ES-I3 (cell line): Measurements from ENCODE around the gene RAB7A.
"Not testable (repeated sequence)": the region's sequence is repeated elsewhere in the genome, so short reads cannot be mapped to it uniquely, and the experiment has no call there.

ENCODE experiments used
- H3K36me3 ChIP-seq: 2 replicates; pipeline ENCODE4 v1.6.1; 2013; ENCODE audit warnings: mild to moderate bottlenecking, low read length, control low read depth, moderate library complexity; ENCODE audit not compliant: insufficient read depth
- H3K4me1 ChIP-seq: 2 replicates; pipeline ENCODE4 v1.6.1; 2013; ENCODE audit warnings: mild to moderate bottlenecking, control low read depth, low read length; ENCODE audit not compliant: insufficient read depth
- H3K9ac ChIP-seq: 2 replicates; pipeline ENCODE4 v1.6.1; 2013; ENCODE audit warnings: low read depth, mild to moderate bottlenecking, low read length, moderate library complexity
- H3K9me3 ChIP-seq: 2 replicates; pipeline ENCODE4 v1.6.1; 2013; ENCODE audit warnings: mild to moderate bottlenecking, low read length, moderate library complexity; ENCODE audit not compliant: control insufficient read depth, insufficient read depth

RAB7A gene

DNA sequence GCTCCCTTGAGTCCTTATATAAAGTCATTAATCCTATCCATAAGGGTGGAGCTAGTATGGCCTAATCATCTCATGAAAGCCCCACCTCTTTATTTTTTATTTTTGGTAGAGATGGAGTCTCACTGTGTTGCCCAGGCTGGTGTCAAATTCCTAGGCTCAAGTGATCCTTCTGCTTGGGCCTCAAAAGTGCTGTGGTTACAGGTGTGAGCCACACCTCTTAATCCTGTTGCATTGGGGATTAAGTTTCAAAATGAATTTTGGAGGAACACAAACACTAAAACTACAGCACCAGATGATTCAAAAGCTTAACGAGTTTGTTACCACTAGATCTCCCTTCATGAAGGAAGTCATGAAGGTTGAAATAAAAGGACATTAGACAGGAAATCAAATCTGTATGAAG, 27.7 kb downstream of the RAB7A start:
- H3K4me1 ChIP-seq: no peaks in the 10 kb centered on the region
- H3K36me3 ChIP-seq: no peaks in the 10 kb centered on the region; the same call in 1 of the 2 replicates
- no peak overlapping the region for H3K9ac ChIP-seq
- H3K9me3 ChIP-seq: no peaks in the 10 kb centered on the region; the same call in 1 of the 2 replicates

GRCh38 chr3:128760042-128760441, 34.1 kb downstream of the RAB7A start:
- Histone ChIP-seq H3K9ac (no peak overlapping the region), H3K36me3 (peaks cover 4% of the 10 kb centered on the region; the same call in 1 of the 2 replicates), H3K4me1 (no peaks in the 10 kb centered on the region), H3K9me3 (no peaks in the 10 kb centered on the region)

GRCh38 chr3:128760881-128761280, 34.9 kb downstream of the RAB7A start:
- H3K36me3 ChIP-seq: peaks cover 4% of the 10 kb centered on the region; the same call in 1 of the 2 replicates
- H3K4me1 ChIP-seq: no peaks in the 10 kb centered on the region
- H3K9ac ChIP-seq: no peak overlapping the region
- H3K9me3 ChIP-seq: no peaks in the 10 kb centered on the region

- Histone ChIP-seq H3K9me3 (no peaks in the 10 kb centered on the region), H3K4me1 (no peaks in the 10 kb centered on the region), H3K9ac (no peak overlapping the region), H3K36me3 (peaks cover 4% of the 10 kb centered on the region; the same call in 1 of the 2 replicates)
Measured at GRCh38 chr3:128761392-128761791, 35.4 kb downstream of the RAB7A start.

GRCh38 chr3:128763967-128764366, 38.0 kb downstream of the RAB7A start:
- Histone ChIP-seq H3K36me3 (peaks cover 4% of the 10 kb centered on the region; the same call in 1 of the 2 replicates), H3K9me3 (no peaks in the 10 kb centered on the region), H3K4me1 (peaks cover 13% of the 10 kb centered on the region; the same call in 1 of the 2 replicates), H3K9ac (no peak overlapping the region)

GRCh38 chr3:128764863-128765262, 38.9 kb downstream of the RAB7A start:
- H3K9me3 ChIP-seq: no peaks in the 10 kb centered on the region
- H3K4me1 ChIP-seq: peaks cover 13% of the 10 kb centered on the region; the same call in 1 of the 2 replicates
- peaks cover 4% of the 10 kb centered on the region; the same call in 1 of the 2 replicates for H3K36me3 ChIP-seq
- no peak overlapping the region for H3K9ac ChIP-seq

DNA sequence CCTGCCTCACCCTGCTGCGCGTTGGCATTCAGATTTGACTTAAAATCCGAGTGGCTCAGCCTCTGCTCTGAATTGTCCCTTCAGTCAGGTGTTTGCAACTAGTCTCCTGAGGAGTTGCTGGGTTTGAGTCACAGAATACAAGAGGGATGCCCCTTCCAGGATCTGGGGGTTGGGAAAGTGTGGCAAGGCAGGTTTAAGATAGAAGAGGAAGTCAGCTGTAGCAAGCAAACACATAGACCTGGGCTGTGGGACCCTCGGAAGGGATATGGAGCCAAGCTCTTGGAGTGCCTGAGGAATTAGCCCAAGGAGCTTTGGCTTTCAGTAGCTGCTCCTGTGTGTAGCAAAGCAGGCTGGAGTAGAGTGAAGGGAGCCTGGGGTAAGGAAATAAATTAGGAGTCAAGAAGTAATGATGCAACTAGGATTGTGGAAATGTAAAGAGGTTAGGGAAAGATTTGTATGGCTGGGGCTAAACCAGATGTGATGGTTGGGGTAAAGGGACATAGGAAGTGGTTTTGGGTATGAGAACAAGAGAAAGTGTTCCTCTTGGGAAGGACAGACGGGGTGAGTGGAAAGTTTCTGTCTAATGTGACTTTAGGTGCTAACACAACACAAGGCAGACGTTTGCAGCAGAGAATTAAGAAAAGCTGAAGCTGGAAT, 41.2 kb downstream of the RAB7A start:
- Histone ChIP-seq H3K9ac (no peak overlapping the region), H3K9me3 (0 out of 2 replicates have a peak, but pooled peaks cover 3% of the 10 kb centered on the region), H3K36me3 (peaks cover 6% of the 10 kb centered on the region; the same call in 1 of the 2 replicates), H3K4me1 (peaks cover 13% of the 10 kb centered on the region; the same call in 1 of the 2 replicates)

GRCh38 chr3:128768471-128768870, 42.5 kb downstream of the RAB7A start:
- Histone ChIP-seq H3K4me1 (peaks cover 13% of the 10 kb centered on the region; the same call in 1 of the 2 replicates), H3K9me3 (0 out of 2 replicates have a peak, but pooled peaks cover 3% of the 10 kb centered on the region), H3K36me3 (0 out of 2 replicates have a peak, but pooled peaks cover 4% of the 10 kb centered on the region), H3K9ac (no peak overlapping the region)

DNA sequence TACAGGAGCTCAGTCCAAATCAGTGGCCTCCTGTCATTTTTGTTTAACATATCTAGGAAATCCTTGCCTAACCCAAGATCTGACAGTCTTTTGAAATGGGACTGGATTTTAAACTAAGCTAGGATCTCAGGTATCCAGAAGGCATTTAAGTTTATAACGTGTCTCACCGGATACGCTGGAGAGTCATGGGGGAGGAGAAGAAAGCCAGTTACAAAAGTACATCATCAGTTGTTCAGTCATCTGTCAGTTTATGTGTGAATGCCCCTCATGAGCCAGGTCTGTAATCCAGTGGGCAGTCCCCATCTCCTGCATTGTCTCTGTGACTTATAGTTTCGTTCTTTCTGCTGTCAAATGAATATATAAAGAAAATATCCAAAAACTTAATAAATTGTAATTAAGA, 44.4 kb downstream of the RAB7A start:
- H3K9ac ChIP-seq: no peak overlapping the region
- 0 out of 2 replicates have a peak, but pooled peaks cover 4% of the 10 kb centered on the region for H3K36me3 ChIP-seq
- peaks cover 13% of the 10 kb centered on the region; the same call in 1 of the 2 replicates for H3K4me1 ChIP-seq
- 0 out of 2 replicates have a peak, but pooled peaks cover 3% of the 10 kb centered on the region for H3K9me3 ChIP-seq

GRCh38 chr3:128773189-128773588, 47.2 kb downstream of the RAB7A start:
- H3K9ac ChIP-seq, H3K4me1 ChIP-seq, H3K36me3 ChIP-seq, H3K9me3 ChIP-seq: not testable (repeated sequence)

DNA sequence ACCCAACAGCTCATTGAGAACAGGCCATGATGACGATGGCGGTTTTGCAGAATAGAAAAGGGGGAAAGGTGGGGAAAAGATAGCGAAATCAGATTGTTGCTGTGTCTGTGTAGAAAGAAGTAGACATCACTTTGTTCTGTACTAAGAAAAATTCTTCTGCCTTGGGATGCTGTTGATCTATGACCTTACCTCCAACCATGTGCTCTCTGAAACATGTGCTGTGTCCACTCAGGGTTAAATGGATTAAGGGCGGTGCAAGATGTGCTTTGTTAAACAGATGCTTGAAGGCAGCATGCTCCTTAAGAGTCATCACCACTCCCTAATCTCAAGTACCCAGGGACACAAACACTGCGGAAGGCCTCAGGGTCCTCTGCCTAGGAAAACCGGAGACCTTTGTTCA, 47.6 kb downstream of the RAB7A start:
- H3K9ac ChIP-seq, H3K4me1 ChIP-seq, H3K36me3 ChIP-seq, H3K9me3 ChIP-seq: not testable (repeated sequence)

- H3K4me1 ChIP-seq: peaks cover 10% of the 10 kb centered on the region; the same call in 1 of the 2 replicates
- H3K9ac ChIP-seq: no peak overlapping the region
- 0 out of 2 replicates have a peak, but pooled peaks cover 4% of the 10 kb centered on the region for H3K36me3 ChIP-seq
- 0 out of 2 replicates have a peak, but pooled peaks cover 2% of the 10 kb centered on the region for H3K9me3 ChIP-seq
Measured at GRCh38 chr3:128775241-128775640, 49.3 kb downstream of the RAB7A start.

DNA sequence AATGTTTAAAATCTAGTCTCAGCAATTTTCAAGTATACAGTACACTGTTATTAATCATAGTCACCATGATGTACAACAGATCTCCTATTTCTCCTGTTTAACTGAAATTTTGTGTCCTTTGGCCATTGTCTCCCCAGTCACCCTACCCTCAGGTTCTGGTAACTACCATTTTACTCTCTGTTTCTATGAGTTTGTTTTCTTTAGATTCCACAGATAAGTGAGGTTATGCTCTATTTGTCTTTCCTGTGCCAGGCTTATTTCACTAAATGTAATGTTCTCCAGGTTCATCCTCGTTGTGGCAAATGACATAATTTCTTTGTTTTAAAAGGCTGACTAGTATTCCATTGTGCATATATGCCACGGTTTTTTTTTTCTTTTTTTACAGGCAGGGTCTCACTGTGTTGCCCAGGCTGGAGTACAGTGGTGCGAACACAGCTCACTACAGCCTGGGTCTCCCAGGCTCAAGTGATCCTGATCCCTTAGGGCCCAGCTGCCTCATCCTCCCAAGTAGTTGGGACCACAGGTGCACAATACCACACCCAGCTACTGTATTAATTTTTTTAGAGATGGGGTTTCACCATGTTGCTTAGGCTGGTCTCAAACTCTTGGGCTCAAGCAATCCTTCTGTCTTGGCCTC, 50.0 kb downstream of the RAB7A start:
- Histone ChIP-seq H3K9me3 (no peaks in the 10 kb centered on the region), H3K36me3 (0 out of 2 replicates have a peak, but pooled peaks cover 4% of the 10 kb centered on the region), H3K4me1 (peaks cover 10% of the 10 kb centered on the region; the same call in 1 of the 2 replicates), H3K9ac (no peak overlapping the region)

DNA sequence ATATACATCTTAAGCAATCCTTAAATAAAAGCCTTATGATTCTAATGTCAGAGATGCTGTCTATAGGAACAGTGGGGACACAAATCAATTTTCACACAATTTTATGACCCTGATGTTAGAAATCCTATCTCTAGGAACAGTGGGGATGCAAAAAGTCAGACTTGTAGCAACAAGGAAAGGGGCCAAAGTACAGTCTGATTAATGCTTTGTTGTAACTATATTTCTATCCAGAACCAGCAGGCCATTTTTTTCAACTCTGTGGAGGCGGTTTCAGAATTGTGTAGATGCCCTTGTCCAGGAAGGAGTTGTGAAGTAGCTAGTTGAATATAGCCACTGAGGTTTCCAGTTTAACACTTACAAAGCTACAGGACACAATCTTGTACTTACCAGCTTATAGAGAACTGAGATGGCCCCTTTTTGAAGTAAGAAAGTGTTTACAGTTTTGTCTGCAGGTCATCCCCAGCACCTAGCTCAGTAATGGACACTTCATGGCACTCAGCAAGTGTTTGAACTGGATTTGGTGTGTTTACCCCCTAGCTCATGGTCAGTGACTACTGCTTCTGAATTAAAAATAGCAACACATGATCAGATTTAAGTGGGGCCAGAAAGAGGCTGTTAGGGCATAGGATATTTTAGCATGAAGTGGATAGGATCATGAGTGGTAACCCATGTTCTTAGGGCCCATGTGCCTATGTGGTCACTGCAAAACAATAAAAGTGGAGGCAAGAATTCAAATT, 54.3 kb downstream of the RAB7A start:
- Histone ChIP-seq H3K4me1 (peaks cover 10% of the 10 kb centered on the region; the same call in 1 of the 2 replicates), H3K9me3 (no peaks in the 10 kb centered on the region), H3K36me3 (no peaks in the 10 kb centered on the region; the same call in 1 of the 2 replicates), H3K9ac (no peak overlapping the region)
